NCI-H774 (cell line): ENCODE data around the gene TXLNA.

Experiments used
- DNase-seq: peaks from one replicate; lab custom pipeline; 2025; lab: John Stamatoyannopoulos, UW

The TXLNA gene

DNA sequence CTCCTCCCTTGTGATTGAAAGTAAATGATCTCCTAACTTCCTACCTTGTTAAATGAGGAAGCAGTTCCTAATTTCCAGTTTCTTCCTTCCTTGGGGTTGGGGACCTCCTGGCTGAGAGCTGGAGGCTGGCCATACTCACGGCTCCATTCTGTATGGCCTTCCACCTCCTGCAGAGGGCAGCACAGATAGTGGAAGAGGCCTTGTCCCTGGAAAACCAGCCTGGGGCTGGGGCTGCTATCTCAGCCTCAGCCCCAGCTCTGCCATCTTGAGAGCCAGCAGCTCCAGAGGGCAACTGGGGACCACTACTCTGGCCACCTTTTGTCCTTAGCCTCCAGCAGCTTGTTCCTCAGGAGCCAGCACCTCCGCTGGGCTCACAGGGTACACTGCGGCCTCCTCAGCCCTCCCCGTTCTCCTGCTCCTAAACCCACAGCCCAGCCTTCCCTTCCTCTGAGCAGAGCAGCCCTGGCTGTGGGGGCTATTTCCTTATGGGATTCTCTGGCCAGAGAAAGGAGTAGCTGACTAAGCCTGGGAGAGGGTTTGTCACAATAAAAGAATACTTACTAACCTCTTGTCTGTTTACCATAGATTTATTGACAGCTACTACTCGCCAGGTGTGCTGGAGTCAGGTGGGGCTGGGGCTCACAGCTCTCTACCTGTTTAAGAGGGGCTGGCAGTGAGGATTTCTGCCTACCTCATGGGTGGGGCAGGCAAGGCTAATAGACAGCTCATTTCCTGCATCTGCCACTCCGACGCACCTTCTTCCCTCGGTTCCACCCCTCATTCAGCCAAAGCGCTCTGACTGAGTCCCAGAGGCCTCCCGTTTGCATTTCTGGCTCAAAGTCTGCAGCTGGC is 36.4 kb downstream of the TXLNA start:
- DNase-seq, result peak; percentile 71

GRCh38 chr1:32216566-32216965 is 37.1 kb downstream of the TXLNA start:
- DNase-seq, result no peak

GRCh38 chr1:32219022-32219421 is 39.5 kb downstream of the TXLNA start:
- no peak for DNase-seq

DNA sequence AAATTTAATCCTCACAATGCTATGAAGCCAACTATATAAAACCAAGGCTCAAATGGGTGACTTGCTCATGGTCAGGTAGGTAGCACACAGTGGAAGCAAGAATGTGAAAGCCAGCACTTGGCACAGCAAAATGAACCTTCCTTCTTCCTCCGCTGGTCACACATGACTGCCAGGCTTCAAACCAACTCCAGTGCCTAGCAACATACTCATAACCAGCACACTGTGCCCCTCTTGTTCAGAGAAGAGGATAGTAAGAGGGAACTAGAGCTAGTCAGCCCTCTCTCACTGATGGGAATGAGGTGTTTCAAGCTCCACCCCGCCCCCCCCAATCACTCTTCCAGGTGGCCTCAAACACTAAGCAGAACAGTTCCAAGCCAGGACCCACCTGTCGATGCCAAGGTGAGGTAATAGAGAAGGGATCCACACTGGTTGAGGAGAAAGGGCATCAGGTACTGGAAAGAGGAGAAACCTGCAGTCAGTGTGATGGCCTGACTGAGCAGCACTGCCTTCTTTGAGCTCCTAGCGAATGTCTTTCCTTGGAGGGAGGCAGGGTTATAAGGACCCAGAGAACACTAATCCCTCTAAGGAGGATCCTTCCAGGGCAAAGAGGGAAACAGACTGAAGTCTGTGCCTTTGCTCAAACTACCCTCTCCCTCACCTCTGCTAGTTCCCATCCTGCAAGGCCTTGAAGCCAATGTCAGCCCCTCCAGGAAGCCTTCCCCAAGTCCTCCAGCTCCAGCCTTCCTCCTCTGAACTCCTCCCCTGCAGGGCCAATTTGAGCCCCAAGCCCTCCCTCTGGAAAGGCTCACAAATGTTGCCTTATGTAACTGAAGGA is 41.5 kb downstream of the TXLNA start:
- DNase-seq, result no peak

- no peak for DNase-seq
Observed at GRCh38 chr1:32221581-32221979, 42.1 kb downstream of the TXLNA start.

DNA sequence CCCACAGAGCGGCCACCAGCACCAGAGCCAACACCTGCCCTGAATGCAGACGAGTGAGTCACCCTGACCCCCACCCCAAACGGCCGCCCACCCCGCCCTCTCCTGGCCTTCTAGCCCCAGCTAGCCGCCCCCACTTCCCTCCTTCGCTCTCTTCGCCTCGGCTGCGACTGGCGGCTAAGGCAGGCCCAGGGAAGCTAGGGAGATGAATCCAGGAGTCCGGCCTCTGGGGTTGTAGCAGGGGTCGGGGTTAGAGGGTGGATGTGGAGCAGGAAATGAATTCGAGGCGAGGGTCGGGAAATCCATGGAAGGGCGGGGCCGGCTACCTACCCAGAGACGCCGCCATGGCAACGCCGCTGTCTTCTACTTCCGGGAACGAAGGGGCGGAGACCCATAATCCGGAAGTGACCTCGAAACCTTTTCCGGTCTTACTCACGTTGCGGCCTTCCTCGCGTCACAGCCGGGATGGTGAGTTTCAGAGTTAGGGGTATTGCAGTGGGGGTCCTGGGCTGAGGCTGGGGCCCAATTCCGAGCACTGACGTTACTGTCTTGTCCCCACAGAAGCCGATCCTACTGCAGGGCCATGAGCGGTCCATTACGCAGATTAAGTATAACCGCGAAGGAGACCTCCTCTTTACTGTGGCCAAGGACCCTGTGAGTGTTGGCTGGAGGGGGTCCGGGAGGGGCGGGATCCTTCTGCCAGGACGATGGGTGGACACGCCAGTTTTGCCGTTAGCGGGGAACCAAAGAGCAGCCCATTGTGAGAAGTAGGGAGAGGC is 42.7 kb downstream of the TXLNA start, which contains the start of the genes EIF3I and TMEM234:
Gene EIF3I (plus strand): TSS at position 428 of the 776 bp plus-strand sequence. CDS start 35 bp downstream, at position 463.
Gene TMEM234 (minus strand): TSS at position 374 of the 776 bp plus-strand sequence. CDS start 31 bp downstream, at position 343.
- peak; percentile 98 for DNase-seq

DNA sequence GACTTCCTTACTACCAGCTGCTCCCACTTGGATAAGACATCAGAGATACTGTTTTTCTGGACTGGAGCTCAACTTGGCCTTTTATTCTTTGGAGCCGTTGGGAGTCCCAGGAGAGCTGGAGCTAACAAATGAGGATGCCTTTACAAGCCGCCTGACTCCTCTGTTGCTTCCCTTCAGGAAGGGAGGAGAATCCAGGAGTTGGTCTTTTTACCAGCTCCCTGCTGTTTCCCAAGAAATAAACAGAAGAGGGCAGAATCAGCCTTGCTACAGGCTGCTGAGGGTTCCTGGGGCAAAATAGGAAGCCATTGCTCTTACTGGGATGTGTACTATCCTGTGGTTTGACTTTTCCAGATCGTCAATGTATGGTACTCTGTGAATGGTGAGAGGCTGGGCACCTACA is 44.2 kb downstream of the TXLNA start:
- DNase-seq, result no peak

DNA sequence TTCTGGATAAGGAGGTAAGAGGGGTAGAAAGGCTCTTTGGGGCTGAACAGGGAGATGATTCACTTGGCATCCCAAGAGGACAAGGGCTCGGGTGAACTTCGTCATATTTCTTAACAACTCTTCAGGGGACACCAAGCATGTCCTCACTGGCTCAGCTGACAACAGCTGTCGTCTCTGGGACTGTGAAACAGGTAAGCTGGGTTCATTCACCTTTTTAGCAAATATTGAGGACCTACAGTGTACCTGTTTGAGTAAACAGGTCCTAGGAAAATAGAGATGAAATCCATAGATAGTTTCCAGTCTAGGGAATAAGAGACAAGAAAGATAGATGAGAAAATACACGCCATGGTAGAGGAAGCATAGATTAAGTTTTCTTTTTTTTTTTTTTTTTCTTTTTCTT is 44.8 kb downstream of the TXLNA start:
- DNase-seq, result no peak

GRCh38 chr1:32228771-32229170 is 49.3 kb downstream of the TXLNA start:
- DNase-seq, result no peak

- no peak for DNase-seq
Observed at GRCh38 chr1:32231843-32232432, 52.5 kb downstream of the TXLNA start.

- DNase-seq, result no peak
Observed at GRCh38 chr1:32232558-32233304, 53.3 kb downstream of the TXLNA start.

DNA sequence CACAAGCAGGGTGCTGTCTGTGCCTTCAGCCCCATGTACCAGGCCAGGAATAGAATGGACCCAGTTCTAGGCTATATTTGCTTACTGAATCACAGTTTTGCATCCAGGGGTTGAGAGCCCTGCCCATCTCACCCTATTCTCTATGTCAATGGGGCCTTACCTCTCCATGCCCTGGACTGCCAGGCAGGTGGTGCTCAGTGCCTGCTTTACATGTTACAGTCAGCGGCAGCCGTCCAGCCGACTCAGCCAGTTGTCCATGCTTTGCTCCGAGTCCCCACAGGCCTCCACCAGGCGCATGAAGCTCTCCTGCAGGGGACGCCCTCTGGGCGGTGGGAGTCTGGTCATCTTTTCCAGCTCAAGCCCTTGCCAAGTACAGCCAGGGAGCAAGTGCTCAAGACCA is 55.3 kb downstream of the TXLNA start:
- no peak for DNase-seq

DNA sequence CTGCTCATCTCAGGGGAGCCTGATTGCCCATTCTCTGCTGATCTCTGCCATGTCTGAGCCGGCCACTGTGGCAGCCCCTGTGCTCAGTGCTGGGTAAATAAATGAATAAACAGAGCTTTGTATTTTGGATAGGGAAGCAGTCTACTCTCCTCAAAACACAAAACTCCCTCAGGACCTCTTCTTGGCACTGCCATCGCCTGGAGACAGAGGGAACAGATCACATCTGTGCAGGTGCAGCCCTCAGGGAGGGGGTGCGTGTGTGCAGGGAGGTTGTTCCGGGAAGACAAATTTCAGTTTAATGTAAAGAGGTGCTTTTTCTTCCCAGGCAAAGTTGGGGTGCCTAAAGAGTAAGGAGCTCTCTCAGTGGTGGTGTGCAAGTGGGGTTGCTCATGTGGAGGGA is 59.9 kb downstream of the TXLNA start:
- DNase-seq, result peak; percentile 52

DNA sequence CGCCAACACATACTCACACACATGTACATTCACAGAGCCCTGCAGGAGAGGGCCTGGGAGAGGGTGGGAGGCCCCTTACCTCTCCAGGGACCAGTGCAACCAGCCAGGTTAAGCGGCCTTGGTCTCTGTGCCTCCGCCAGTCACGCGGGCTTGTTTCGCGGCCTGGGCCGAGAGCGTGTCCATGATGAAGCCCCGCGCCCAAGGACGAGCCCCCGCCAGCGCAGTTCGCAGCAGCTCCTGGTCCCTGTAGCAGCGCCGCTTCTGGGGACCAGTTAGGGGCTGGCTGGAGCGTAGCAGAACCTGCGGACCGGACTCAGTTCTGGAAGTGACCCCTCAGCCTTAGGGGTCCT is 60.3 kb downstream of the TXLNA start:
- peak; percentile 59 for DNase-seq

DNA sequence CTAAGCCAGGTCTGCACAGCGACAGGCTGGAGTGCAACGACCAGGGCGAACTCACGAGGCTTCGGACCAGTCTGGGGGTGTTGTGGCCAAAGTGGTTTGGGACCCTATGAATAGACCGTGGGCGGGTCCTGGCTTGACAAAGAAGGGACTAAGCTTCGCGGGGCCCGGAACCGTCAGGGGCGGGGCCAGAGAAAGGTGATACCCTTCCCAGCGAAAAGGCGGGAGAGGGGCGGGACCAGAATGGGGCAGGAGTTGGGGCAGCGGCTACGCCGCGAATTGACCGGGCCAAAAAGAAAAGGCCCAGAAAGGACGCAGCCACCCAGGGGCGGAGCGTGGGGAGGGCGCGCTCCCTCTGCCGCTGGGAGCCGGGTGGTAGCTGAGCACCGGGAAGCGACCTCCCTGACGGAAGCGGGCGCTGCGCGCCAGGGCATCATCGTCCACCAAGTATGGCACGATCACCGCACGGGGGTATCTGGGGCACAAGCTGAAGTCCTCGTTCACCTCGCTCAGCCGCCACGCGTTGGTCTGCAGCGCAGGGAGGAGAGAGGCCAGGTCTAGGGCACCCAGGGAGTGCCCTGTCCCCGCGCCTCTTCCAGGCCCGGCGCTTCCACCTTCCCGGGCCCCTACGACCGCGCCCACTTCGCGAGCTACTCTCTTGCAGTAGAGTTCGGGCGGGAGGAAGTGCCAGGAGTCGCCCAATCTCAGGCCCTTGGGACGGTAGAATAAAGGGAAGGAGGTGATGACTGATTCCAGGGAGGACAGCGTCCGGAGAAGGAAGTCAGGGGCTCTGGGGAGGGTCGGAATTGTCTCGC is 60.9 kb downstream of the TXLNA start:
- DNase-seq, result peak; percentile 94

- peak; percentile 77 for DNase-seq
Observed at GRCh38 chr1:32241001-32241763, 61.7 kb downstream of the TXLNA start.

GRCh38 chr1:32242341-32242851 is 62.9 kb downstream of the TXLNA start:
- no peak for DNase-seq

GRCh38 chr1:32246888-32247273 is 67.4 kb downstream of the TXLNA start, which contains the start of gene FAM167B:
Gene FAM167B, plus strand, starts transcription at chr1:32247222. Its CDS starts 200 bp downstream, at chr1:32247422.
- DNase-seq, result no peak

DNA sequence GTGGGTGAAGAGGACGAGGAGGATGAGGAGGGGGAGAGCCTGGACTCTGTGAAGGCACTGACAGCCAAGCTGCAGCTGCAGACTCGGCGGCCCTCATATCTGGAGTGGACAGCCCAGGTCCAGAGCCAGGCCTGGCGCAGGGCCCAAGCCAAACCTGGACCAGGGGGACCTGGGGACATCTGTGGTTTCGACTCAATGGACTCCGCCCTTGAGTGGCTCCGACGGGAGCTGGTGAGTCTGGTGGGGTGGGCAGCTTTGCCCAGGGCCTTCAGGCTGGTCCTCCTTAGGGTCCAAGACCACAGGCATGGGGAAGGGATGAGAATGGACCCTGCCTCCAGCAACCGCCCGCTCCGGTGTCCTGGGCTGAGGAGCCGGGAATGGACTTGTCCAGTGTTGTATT is 68.0 kb downstream of the TXLNA start:
- no peak for DNase-seq
